HepG2 (cell line): ENCODE results near the gene PIAS1. TPM values are rescaled to one million over a fixed set of nuclear protein-coding genes. Genes with fewer than 3 reads are reported as not detected.

Experiments
- ATAC-seq: fragments of 200-7000 bp; cut with Tn5 transposase; 3 replicates; pipeline ENCODE4 v1.9.1; 2020; ENCODE audit warnings: mild to moderate bottlenecking, moderate library complexity
- BruUV-seq: library from RNA; stranded (reverse); fragments of 400-500 nt; replicated peaks from 2 replicates; lab custom pipeline; 2021; lab: Mats Ljungman, UMichigan
- CTCF ChIA-PET: fragments of 300-600 bp; formaldehyde crosslinking; extraction: SDS; loops from one replicate; lab custom pipeline; 2021; ENCODE audit warnings: low total read pairs, inconsistent platforms, low intra/inter-chr PET ratio; lab: Yijun Ruan, JAX
- POLR2A ChIA-PET: fragments of 350-600 bp; sonication (Branson Sonifier 250); formaldehyde crosslinking; loops from one replicate; lab custom pipeline; 2020; ENCODE audit warnings: antibody characterized with exemption, inconsistent platforms; lab: Yijun Ruan, JAX
- DNase-seq: peaks from one replicate; pipeline ENCODE4 v3.0.0-alpha.2; 2015; ENCODE audit warnings: low spot score
- FAIRE-seq: peaks from 3 replicates; lab custom pipeline; 2011; peaks lifted over from hg19 to GRCh38; lab: Jason Lieb, UNC
- H2AFZ ChIP-seq: one replicate; pipeline ENCODE4 v1.6.1; 2011; ENCODE audit warnings: low read length, inconsistent platforms
- H3K27ac ChIP-seq: fragments of 300-600 bp; 3 replicates; pipeline ENCODE4 v1.8.0; 2011; ENCODE audit warnings: mixed run types, mild to moderate bottlenecking, mixed read lengths, low read length, inconsistent platforms; ENCODE audit not compliant: insufficient read depth; ENCODE audit errors: extremely low read length
- H3K27me3 ChIP-seq, 2 experiments: fragments of 200-600 bp in 1 of 2; 2 replicates in 1 of 2; 3 replicates in 1 of 2; pipeline versions ENCODE4 v1.6.0 to v1.8.0; 2011; ENCODE audit warnings: low read length in 2 of 2, mild to moderate bottlenecking in 2 of 2, moderate library complexity in 2 of 2, inconsistent platforms in 1 of 2; ENCODE audit not compliant: insufficient read depth in 2 of 2, control insufficient read depth in 1 of 2
- H3K36me3 ChIP-seq, 2 experiments: fragments of 200-600 bp in 1 of 2; replicated peaks in 1 of 2; 2 replicates in 1 of 2; 3 replicates in 1 of 2; pipeline versions ENCODE4 v1.5.1 to v1.8.0; 2011; ENCODE audit warnings: low read length in 2 of 2, inconsistent platforms in 1 of 2; ENCODE audit not compliant: insufficient read depth in 2 of 2, control insufficient read depth in 1 of 2
- H3K4me1 ChIP-seq: 2 replicates; pipeline ENCODE4 v1.5.1; 2012; ENCODE audit warnings: low read length, inconsistent platforms; ENCODE audit not compliant: insufficient read depth
- H3K4me2 ChIP-seq: 2 replicates; pipeline ENCODE4 v1.6.0; 2011; ENCODE audit warnings: low read depth, low read length, inconsistent platforms
- H3K4me3 ChIP-seq, 3 experiments: fragments of 200-600 bp in 1 of 3; sonication (generic), shearing (Covaris generic) in 1 of 3; replicated peaks in 1 of 3; 2 replicates each; pipeline ENCODE4 v1.5.1; 2011 to 2016; ENCODE audit warnings: low read length in 3 of 3, inconsistent platforms in 2 of 3, low read depth in 2 of 3, mild to moderate bottlenecking in 2 of 3, control low read depth in 1 of 3, mixed read lengths in 1 of 3; ENCODE audit not compliant: insufficient read depth in 1 of 3
- H3K79me2 ChIP-seq: one replicate; pipeline ENCODE4 v1.6.1; 2011; ENCODE audit warnings: low read length, inconsistent platforms; ENCODE audit not compliant: insufficient read depth
- H3K9ac ChIP-seq: 2 replicates; pipeline ENCODE4 v1.6.0; 2011; ENCODE audit warnings: mild to moderate bottlenecking, low read depth, low read length, inconsistent platforms; ENCODE audit not compliant: insufficient read depth
- H3K9me3 ChIP-seq: 2 replicates; pipeline ENCODE4 v1.5.1; 2012; ENCODE audit warnings: mild to moderate bottlenecking, low read length
- H4K20me1 ChIP-seq: 2 replicates; pipeline ENCODE4 v1.6.0; 2011; ENCODE audit warnings: inconsistent platforms, mild to moderate bottlenecking, low read length, moderate library complexity; ENCODE audit not compliant: insufficient read depth
- HDAC6 ChIP-seq: fragments of 200-600 bp; sonication (generic); IDR thresholded peaks from 2 replicates; pipeline ENCODE4 v1.7.0; 2017; ENCODE audit warnings: mild to moderate bottlenecking, antibody characterized with exemption, low read length, low read depth
- KDM4B ChIP-seq: sonication (generic); formaldehyde crosslinking; IDR thresholded peaks from 2 replicates; pipeline ENCODE4 v1.4.0; 2020; ENCODE audit warnings: missing genetic modification reagents
- KLF13 ChIP-seq: sonication (generic); formaldehyde crosslinking; IDR thresholded peaks from 2 replicates; pipeline ENCODE4 v1.4.0; 2020; ENCODE audit warnings: mild to moderate bottlenecking, missing genetic modification reagents
- PITX1 ChIP-seq: sonication (generic); formaldehyde crosslinking; IDR thresholded peaks from 2 replicates; pipeline ENCODE4 v1.5.1; 2020; ENCODE audit warnings: mild to moderate bottlenecking, missing genetic modification reagents
- RFX5 ChIP-seq: IDR thresholded peaks from 2 replicates; pipeline ENCODE4 v1.6.1; 2011; ENCODE audit warnings: low read depth, low read length, improper control_type of control experiment
- SMYD3 ChIP-seq: sonication (generic); formaldehyde crosslinking; IDR thresholded peaks from 2 replicates; pipeline ENCODE4 v1.8.1; 2023; ENCODE audit warnings: mild to moderate bottlenecking, missing genetic modification reagents
- SP2 ChIP-seq: sonication (generic); formaldehyde crosslinking; IDR thresholded peaks from 2 replicates; pipeline ENCODE4 v1.5.1; 2020; ENCODE audit warnings: mild to moderate bottlenecking, missing genetic modification reagents
- SRY ChIP-seq: sonication (generic); formaldehyde crosslinking; IDR thresholded peaks from 2 replicates; pipeline ENCODE4 v1.8.0; 2022; ENCODE audit warnings: mild to moderate bottlenecking, missing genetic modification reagents
- YEATS2 ChIP-seq: sonication (generic); formaldehyde crosslinking; IDR thresholded peaks from 2 replicates; pipeline ENCODE4 v1.4.0; 2020; ENCODE audit warnings: missing genetic modification reagents, borderline replicate concordance
- ZNF318 ChIP-seq: sonication (generic); formaldehyde crosslinking; IDR thresholded peaks from 2 replicates; pipeline ENCODE4 v1.4.0; 2020; ENCODE audit warnings: mild to moderate bottlenecking, missing genetic modification reagents
- ZNF484 ChIP-seq: sonication (generic); formaldehyde crosslinking; IDR thresholded peaks from 2 replicates; pipeline ENCODE4 v1.5.1; 2020; ENCODE audit warnings: mild to moderate bottlenecking, low read depth, missing genetic modification reagents, borderline replicate concordance
- ZNF552 ChIP-seq: sonication (generic); formaldehyde crosslinking; IDR thresholded peaks from 2 replicates; pipeline ENCODE4 v1.9.0; 2022; ENCODE audit warnings: missing genetic modification reagents, mild to moderate bottlenecking, borderline replicate concordance
- ZNF562 ChIP-seq: sonication (generic); formaldehyde crosslinking; IDR thresholded peaks from 2 replicates; pipeline ENCODE4 v1.8.0; 2022; ENCODE audit warnings: missing genetic modification reagents, borderline replicate concordance
- ZNF615 ChIP-seq: sonication (generic); formaldehyde crosslinking; IDR thresholded peaks from 2 replicates; pipeline ENCODE4 v1.5.0; 2020; ENCODE audit warnings: mild to moderate bottlenecking, missing genetic modification reagents, borderline replicate concordance
- ZSCAN30 ChIP-seq: sonication (generic); formaldehyde crosslinking; IDR thresholded peaks from 2 replicates; pipeline ENCODE4 v1.5.0; 2020; ENCODE audit warnings: mild to moderate bottlenecking, missing genetic modification reagents
- WGBS: methylation state at CpG from one replicate; pipeline ENCODE4 v1.1.6; 2017; ENCODE audit warnings: low lambda C conversion rate; 5-methylcytosine and 5-hydroxymethylcytosine counted together
- in situ Hi-C: cut with HindIII; loops from 2 replicates; pipeline ENCODE4 v1.10.0; 2017; ENCODE audit warnings: low pct_unique_long_range_greater_than_20kb; ENCODE audit not compliant: extremely low pct_ligation_motif_present
- intact Hi-C: fragments of 100-400 bp; cut with micrococcal nuclease; formaldehyde crosslinking; loops from one replicate; pipeline ENCODE4 v1.10.0; 2022; ENCODE audit not compliant: unreplicated experiment
- polyA plus RNA-seq, 8 experiments: library from polyadenylated mRNA; depleted of rRNA in 3 of 8; stranded (reverse) in 7 of 8; unstranded in 1 of 8; fragments of >200 nt; fragmentation: Illumina TruSeq in 4 of 8; extraction: Trizol in 4 of 8; gene quantifications; 2 replicates each; pipeline versions ENCODE4 v1.2.1 to v1.2.3, GENCODE V29; 2011 to 2016; ENCODE audit warnings: low read depth in 4 of 8, missing spikeins in 1 of 8, mixed read lengths in 1 of 8; ENCODE audit not compliant: insufficient read depth in 1 of 8
- total RNA-seq, 5 experiments: library from RNA; depleted of rRNA; stranded (reverse); fragments of >200 nt; fragmentation: Illumina TruSeq; extraction: Trizol; gene quantifications; 2 replicates each; pipeline ENCODE4 v1.2.3, GENCODE V29; 2016; ENCODE audit warnings: low read depth in 1 of 5

Gene PIAS1
- total and polyA plus RNA-seq, 2 of the 13 experiments (the other 11 are each of a cell fraction or from before 2014, with no cell fraction given): 20.7 to 33.7 TPM

- intact Hi-C loops (no loop called here), in situ Hi-C loops (no loop called here)
- ChIA-PET POLR2A (no interaction called here), CTCF (no interaction called here)
- Histone ChIP-seq H3K27me3 (no peaks in the 10 kb centered on the region; a peak in 1 of 5 replicates), H3K4me3 (no peak overlapping the region), H3K27ac (no peak overlapping the region), H4K20me1 (peaks cover 32% of the 10 kb centered on the region), H2AFZ (no peak overlapping the region), H3K79me2 (peaks cover 86% of the 10 kb centered on the region), H3K36me3 (no peaks in the 10 kb centered on the region), H3K9ac (no peak overlapping the region), H3K9me3 (no peaks in the 10 kb centered on the region), H3K4me1 (peaks cover 19% of the 10 kb centered on the region), H3K4me2 (no peak overlapping the region)
- FAIRE-seq: no peak
- TF ChIP-seq ZNF562 (no peak), RFX5 (no peak), ZNF552 (CRISPR knock-in tag) (no peak), ZNF484 (CRISPR knock-in tag) (no peak), SRY (CRISPR knock-in tag) (no peak), PITX1 (CRISPR knock-in tag) (no peak), KDM4B (CRISPR knock-in tag) (no peak), ZSCAN30 (CRISPR knock-in tag) (no peak), ZNF615 (CRISPR knock-in tag) (no peak), SMYD3 (CRISPR knock-in tag) (no peak), HDAC6 (no peak), ZNF318 (CRISPR knock-in tag) (no peak), KLF13 (CRISPR knock-in tag) (no peak), SP2 (no peak), YEATS2 (CRISPR knock-in tag) (no peak)
- BruUV-seq: no TSS peak
- no peak for ATAC-seq
- WGBS: 98% methylated on average over 18 of the region's 18 CpGs
- DNase-seq: no peak
Observed at GRCh38 chr15:68075764-68076385, 21.8 kb downstream of the PIAS1 start.
